Stimulated activated CD8-positive, alpha-beta memory T cell treated with anti-CD3 and anti-CD28 coated beads, Interleukin-15, amount 100 ng/mL, for 1 hour (primary cell): ENCODE measurements around the gene LRRC36.

Source experiments
- DNase-seq: peaks from one replicate; pipeline ENCODE4 v3.0.0-alpha.2; 2020; ENCODE audit warnings: low read depth

The LRRC36 gene

GRCh38 chr16:67294171-67294757 is 32.4 kb upstream of the LRRC36 start:
- DNase-seq: no peak

GRCh38 chr16:67294938-67295361 is 31.7 kb upstream of the LRRC36 start:
- no peak for DNase-seq

GRCh38 chr16:67296420-67296819 is 30.2 kb upstream of the LRRC36 start:
- no peak for DNase-seq

GRCh38 chr16:67298277-67298676 is 28.3 kb upstream of the LRRC36 start:
- DNase-seq: no peak

GRCh38 chr16:67299269-67299668 is 27.3 kb upstream of the LRRC36 start:
- no peak for DNase-seq

- no peak for DNase-seq
These were observed 25.4 kb upstream of the LRRC36 start for GRCh38 chr16:67301080-67301782.

GRCh38 chr16:67302076-67302475 is 24.5 kb upstream of the LRRC36 start:
- DNase-seq: no peak

- no peak for DNase-seq
These were observed 23.6 kb upstream of the LRRC36 start for GRCh38 chr16:67302970-67303369.

GRCh38 chr16:67304020-67304419 is 22.6 kb upstream of the LRRC36 start:
- DNase-seq: no peak

GRCh38 chr16:67305216-67306071 is 21.2 kb upstream of the LRRC36 start:
- no peak for DNase-seq

- no peak for DNase-seq
These were observed 16.1 kb upstream of the LRRC36 start for GRCh38 chr16:67310561-67310960.

GRCh38 chr16:67311607-67312488 is 14.8 kb upstream of the LRRC36 start:
- DNase-seq: no peak

GRCh38 chr16:67312719-67313118 is 13.9 kb upstream of the LRRC36 start:
- no peak for DNase-seq

- DNase-seq: no peak
These were observed 8.8 kb upstream of the LRRC36 start for GRCh38 chr16:67317853-67318252.

GRCh38 chr16:67326115-67326471 is 522 bp upstream of the LRRC36 start:
- no peak for DNase-seq

- DNase-seq: no peak
These were observed 1.1 kb downstream of the LRRC36 start for GRCh38 chr16:67327743-67328142.

GRCh38 chr16:67329901-67330300 is 3.3 kb downstream of the LRRC36 start:
- DNase-seq: no peak

GRCh38 chr16:67333315-67333714 is 6.7 kb downstream of the LRRC36 start:
- DNase-seq: no peak

GRCh38 chr16:67336116-67336515 is 9.5 kb downstream of the LRRC36 start:
- DNase-seq: no peak

GRCh38 chr16:67336648-67337047 is 10.0 kb downstream of the LRRC36 start:
- DNase-seq: no peak

GRCh38 chr16:67339453-67339852 is 12.8 kb downstream of the LRRC36 start:
- DNase-seq: no peak

- DNase-seq: no peak
These were observed 14.6 kb downstream of the LRRC36 start for GRCh38 chr16:67341250-67341649.
